OCI-LY1 (cell line): ENCODE data around the gene COX19.

ENCODE experiments used
- H2AFZ ChIP-seq: fragments of 200-600 bp; sonication (generic), shearing (Covaris generic); 2 replicates; pipeline ENCODE4 v1.6.0; 2014; ENCODE audit warnings: antibody characterized with exemption, mild to moderate bottlenecking, low read length
- H3F3A ChIP-seq: fragments of 200-600 bp; sonication (generic), shearing (Covaris generic); 2 replicates; pipeline ENCODE4 v1.6.0; 2014; ENCODE audit warnings: mild to moderate bottlenecking, antibody characterized with exemption, low read length, moderate library complexity; ENCODE audit not compliant: insufficient read depth
- H3K27ac ChIP-seq: fragments of 200-600 bp; sonication (generic); 2 replicates; pipeline ENCODE4 v1.5.1; 2014; ENCODE audit warnings: low read length, mixed run types, mild to moderate bottlenecking, low read depth; ENCODE audit not compliant: poor library complexity, severe bottlenecking
- H3K27me3 ChIP-seq: fragments of 200-600 bp; sonication (generic); 2 replicates; pipeline ENCODE4 v1.6.0; 2014; ENCODE audit warnings: antibody characterized with exemption, mild to moderate bottlenecking, low read length, moderate library complexity; ENCODE audit not compliant: insufficient read depth
- H3K36me3 ChIP-seq: fragments of 200-600 bp; sonication (generic); 2 replicates; pipeline ENCODE4 v1.6.1; 2014; ENCODE audit warnings: mild to moderate bottlenecking, antibody characterized with exemption, low read length, moderate library complexity, mixed read lengths; ENCODE audit not compliant: insufficient read depth
- H3K4me1 ChIP-seq: fragments of 200-600 bp; sonication (generic); 2 replicates; pipeline ENCODE4 v1.5.1; 2014; ENCODE audit warnings: mild to moderate bottlenecking, low read length, moderate library complexity; ENCODE audit not compliant: insufficient read depth, severe bottlenecking
- H3K4me2 ChIP-seq: fragments of 200-600 bp; sonication (generic), shearing (Covaris generic); 2 replicates; pipeline ENCODE4 v1.6.1; 2014; ENCODE audit warnings: low read length
- H3K4me3 ChIP-seq: fragments of 200-600 bp; sonication (generic); 2 replicates; pipeline ENCODE4 v1.5.1; 2014; ENCODE audit warnings: low read length, low read depth, mild to moderate bottlenecking, mixed read lengths; ENCODE audit not compliant: poor library complexity, severe bottlenecking
- H3K79me2 ChIP-seq: fragments of 200-600 bp; shearing (Covaris generic); 2 replicates; pipeline ENCODE4 v1.6.1; 2016; ENCODE audit warnings: mixed run types, low read length, mixed read lengths; ENCODE audit not compliant: insufficient read depth
- H3K9ac ChIP-seq: fragments of 200-600 bp; sonication (generic), shearing (Covaris generic); 2 replicates; pipeline ENCODE4 v1.6.1; 2014; ENCODE audit warnings: mild to moderate bottlenecking, low read length, mixed read lengths
- H3K9me2 ChIP-seq: fragments of 200-600 bp; sonication (generic), shearing (Covaris generic); 2 replicates; pipeline ENCODE4 v1.6.1; 2014; ENCODE audit warnings: low read depth, mild to moderate bottlenecking, low read length, mixed read lengths
- H3K9me3 ChIP-seq: fragments of 200-600 bp; shearing (Covaris generic); 2 replicates; pipeline ENCODE4 v1.6.1; 2014; ENCODE audit warnings: low read length, mixed read lengths
- H4K20me1 ChIP-seq: fragments of 200-600 bp; sonication (generic), shearing (Covaris generic); 2 replicates; pipeline ENCODE4 v1.6.0; 2016; ENCODE audit warnings: mild to moderate bottlenecking, low read length; ENCODE audit not compliant: insufficient read depth
- CTCF ChIP-seq: fragments of 200-600 bp; sonication (generic), shearing (Covaris generic); IDR thresholded peaks from 2 replicates; pipeline ENCODE4 v1.5.1; 2017; ENCODE audit warnings: mild to moderate bottlenecking, antibody characterized with exemption, low read length, moderate library complexity, mixed read lengths
- EZH2 ChIP-seq: fragments of 200-600 bp; sonication (generic), shearing (Covaris generic); IDR thresholded peaks from 2 replicates; pipeline ENCODE4 v1.8.0; 2017; ENCODE audit warnings: borderline replicate concordance, mixed run types, mild to moderate bottlenecking, antibody characterized with exemption, low read length, moderate library complexity, mixed read lengths

Gene COX19

DNA sequence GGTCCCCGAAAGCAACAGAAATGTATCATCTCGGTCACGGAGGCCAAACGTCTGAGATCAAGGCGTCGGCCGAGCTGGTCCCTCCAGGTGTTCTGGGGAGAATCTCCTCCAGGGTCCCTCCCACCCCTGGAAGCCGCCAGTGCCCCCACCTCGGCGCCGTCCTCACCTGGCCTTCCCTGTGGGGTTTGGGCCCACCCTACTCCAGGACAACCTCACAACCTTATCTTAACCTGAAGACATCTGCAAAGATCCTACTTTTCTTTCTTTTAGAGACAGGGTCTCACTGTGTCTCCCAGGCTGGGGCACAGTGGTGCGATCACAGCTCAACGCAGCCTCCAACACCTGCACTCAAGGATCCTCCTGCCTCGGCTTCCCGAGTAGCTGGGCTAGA lies 54.3 kb downstream of the COX19 start:
- H3K79me2 ChIP-seq: no peaks in the 10 kb centered on the region
- no peak overlapping the region for H2AFZ ChIP-seq
- H4K20me1 ChIP-seq: no peaks in the 10 kb centered on the region
- H3K9me3 ChIP-seq: no peaks in the 10 kb centered on the region
- no peak overlapping the region for H3K9ac ChIP-seq
- TF ChIP-seq CTCF (no peak), EZH2 (no peak)
- no peak overlapping the region for H3K4me3 ChIP-seq
- no peaks in the 10 kb centered on the region for H3F3A ChIP-seq
- H3K27me3 ChIP-seq: peaks cover 20% of the 10 kb centered on the region; the same call in 1 of the 2 replicates
- no peaks in the 10 kb centered on the region for H3K9me2 ChIP-seq
- H3K27ac ChIP-seq: no peak overlapping the region
- H3K4me2 ChIP-seq: no peak overlapping the region
- no peaks in the 10 kb centered on the region for H3K36me3 ChIP-seq
- H3K4me1 ChIP-seq: peaks cover 11% of the 10 kb centered on the region

DNA sequence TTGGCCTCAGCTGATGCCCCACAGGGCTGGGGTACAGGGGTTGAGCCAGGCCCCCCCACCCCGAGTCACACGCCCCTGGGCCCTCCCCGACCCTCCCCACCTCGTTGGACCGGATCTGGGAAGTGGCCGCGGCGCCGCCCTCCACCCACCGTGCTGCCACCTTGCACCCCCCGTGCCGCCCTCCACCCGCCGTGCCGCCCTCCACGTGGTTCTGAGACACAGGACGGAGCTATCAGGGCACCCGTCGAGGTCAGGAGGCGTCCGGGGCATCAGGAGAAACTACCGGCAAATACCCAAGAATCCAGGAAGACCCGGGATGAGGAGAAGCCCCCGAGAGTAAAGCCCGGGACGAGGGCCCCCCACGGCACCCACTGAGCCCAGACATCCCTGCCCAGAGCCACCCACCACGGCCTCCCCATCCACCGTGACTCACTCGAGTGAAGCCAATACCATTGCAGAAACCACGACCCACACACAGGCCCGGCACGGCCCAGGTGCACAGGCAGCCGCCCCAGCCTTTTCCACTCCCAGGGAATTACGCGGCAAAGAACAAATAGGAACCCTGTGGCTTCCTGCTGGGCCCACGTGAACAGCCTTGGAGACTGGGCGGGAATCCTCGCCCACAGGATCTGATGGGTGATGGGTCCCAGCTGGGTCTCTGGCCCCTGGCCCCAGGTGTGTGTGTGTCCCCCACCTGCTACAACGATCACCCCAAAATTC lies 54.8 kb downstream of the COX19 start:
- Histone ChIP-seq H3F3A (no peaks in the 10 kb centered on the region), H3K36me3 (no peaks in the 10 kb centered on the region), H4K20me1 (no peaks in the 10 kb centered on the region), H2AFZ (no peak overlapping the region), H3K9ac (no peak overlapping the region), H3K4me3 (no peak overlapping the region), H3K4me2 (no peak overlapping the region), H3K9me2 (no peaks in the 10 kb centered on the region), H3K27ac (no peak overlapping the region), H3K79me2 (no peaks in the 10 kb centered on the region), H3K9me3 (no peaks in the 10 kb centered on the region), H3K4me1 (peaks cover 11% of the 10 kb centered on the region), H3K27me3 (peaks cover 20% of the 10 kb centered on the region; the same call in 1 of the 2 replicates)
- TF ChIP-seq EZH2: no peak
- no peak for TF ChIP-seq CTCF

DNA sequence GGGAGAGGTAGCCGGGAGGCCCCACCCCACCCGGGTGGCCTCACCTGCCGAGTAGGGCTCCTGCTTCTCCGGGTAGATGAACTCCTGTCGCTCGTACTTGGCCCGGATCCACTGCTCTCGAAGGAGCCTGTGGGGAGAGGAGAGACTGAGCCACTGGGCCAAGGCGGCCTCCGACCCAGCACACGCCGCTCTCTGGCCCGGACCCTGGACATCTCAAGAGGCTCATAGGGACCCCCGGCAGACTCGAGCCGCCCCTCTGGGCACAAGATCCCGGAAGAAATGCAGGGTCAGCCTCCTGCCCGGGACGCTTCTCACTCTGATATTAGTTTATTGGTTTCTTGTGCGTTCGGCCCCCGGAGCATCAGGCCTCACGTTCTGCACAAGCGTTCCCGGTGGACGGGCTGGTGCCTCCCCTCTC lies 55.4 kb downstream of the COX19 start:
- H3K9ac ChIP-seq: no peak overlapping the region
- H4K20me1 ChIP-seq: no peaks in the 10 kb centered on the region
- H3F3A ChIP-seq: no peaks in the 10 kb centered on the region
- H3K9me3 ChIP-seq: no peaks in the 10 kb centered on the region
- H2AFZ ChIP-seq: no peak overlapping the region
- no peak overlapping the region for H3K4me2 ChIP-seq
- H3K27me3 ChIP-seq: peaks cover 20% of the 10 kb centered on the region; the same call in 1 of the 2 replicates
- H3K4me3 ChIP-seq: no peak overlapping the region
- H3K27ac ChIP-seq: no peak overlapping the region
- no peaks in the 10 kb centered on the region for H3K79me2 ChIP-seq
- TF ChIP-seq CTCF: no peak
- no peak for TF ChIP-seq EZH2
- H3K9me2 ChIP-seq: no peaks in the 10 kb centered on the region
- peaks cover 11% of the 10 kb centered on the region for H3K4me1 ChIP-seq
- H3K36me3 ChIP-seq: no peaks in the 10 kb centered on the region
